Prostate gland (tissue), 2 donors: ENCODE measurements around the gene DPY19L1.
"Not testable (repeated sequence)": the region's sequence is repeated elsewhere in the genome, so short reads cannot be mapped to it uniquely, and the experiment has no call there.

Experiments used
- POLR2A ChIP-seq: fragments of 450-650 bp; IDR thresholded peaks from one replicate; pipeline ENCODE4 v1.6.1; 2016; ENCODE audit warnings: antibody characterized with exemption, mild to moderate bottlenecking
- POLR2AphosphoS5 ChIP-seq: sonication (generic); formaldehyde crosslinking; IDR thresholded peaks from one replicate; pipeline ENCODE4 v1.6.1; 2017; ENCODE audit warnings: antibody characterized with exemption
- TF ChIP-seq, protein P1 (sequence below), 4 experiments: fragments of 200-600 bp in 2 of 4; fragments of 450-650 bp in 2 of 4; sonication (generic) in 2 of 4; IDR thresholded peaks; 1 replicate in 3 of 4; 2 replicates in 1 of 4; pipeline ENCODE4 v1.5.1; 2016 to 2019; ENCODE audit warnings: antibody characterized with exemption in 4 of 4, mild to moderate bottlenecking in 2 of 4, moderate library complexity in 2 of 4

DNA sequence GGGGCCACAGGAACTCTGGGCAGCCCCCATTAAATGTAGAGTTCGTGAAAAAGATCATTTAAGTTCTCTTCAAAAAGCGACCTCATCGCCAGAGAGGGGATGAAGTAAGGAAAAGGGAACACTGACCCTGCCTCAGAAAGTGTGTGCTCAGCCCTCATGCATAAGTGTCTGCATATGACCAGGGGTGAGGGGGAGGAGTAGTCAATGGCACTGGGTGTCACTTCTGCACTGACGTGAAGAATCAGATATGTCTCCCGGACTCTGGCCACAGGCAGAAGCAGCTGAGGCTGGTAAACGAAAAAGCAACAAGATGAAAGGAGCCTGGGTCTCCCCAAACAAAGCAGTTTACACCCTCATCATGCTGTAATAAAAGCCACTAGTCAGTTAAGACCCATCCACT lies 39.0 kb downstream of the DPY19L1 start:
- TF ChIP-seq POLR2A, POLR2AphosphoS5: not testable (repeated sequence)
- TF ChIP-seq, protein P1, sequence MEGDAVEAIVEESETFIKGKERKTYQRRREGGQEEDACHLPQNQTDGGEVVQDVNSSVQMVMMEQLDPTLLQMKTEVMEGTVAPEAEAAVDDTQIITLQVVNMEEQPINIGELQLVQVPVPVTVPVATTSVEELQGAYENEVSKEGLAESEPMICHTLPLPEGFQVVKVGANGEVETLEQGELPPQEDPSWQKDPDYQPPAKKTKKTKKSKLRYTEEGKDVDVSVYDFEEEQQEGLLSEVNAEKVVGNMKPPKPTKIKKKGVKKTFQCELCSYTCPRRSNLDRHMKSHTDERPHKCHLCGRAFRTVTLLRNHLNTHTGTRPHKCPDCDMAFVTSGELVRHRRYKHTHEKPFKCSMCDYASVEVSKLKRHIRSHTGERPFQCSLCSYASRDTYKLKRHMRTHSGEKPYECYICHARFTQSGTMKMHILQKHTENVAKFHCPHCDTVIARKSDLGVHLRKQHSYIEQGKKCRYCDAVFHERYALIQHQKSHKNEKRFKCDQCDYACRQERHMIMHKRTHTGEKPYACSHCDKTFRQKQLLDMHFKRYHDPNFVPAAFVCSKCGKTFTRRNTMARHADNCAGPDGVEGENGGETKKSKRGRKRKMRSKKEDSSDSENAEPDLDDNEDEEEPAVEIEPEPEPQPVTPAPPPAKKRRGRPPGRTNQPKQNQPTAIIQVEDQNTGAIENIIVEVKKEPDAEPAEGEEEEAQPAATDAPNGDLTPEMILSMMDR (IDR thresholded peaks at IDR 0.05), result not testable (repeated sequence)
